ENCODE measurements around the gene ILKAP. TPM values are rescaled to one million over a fixed set of nuclear protein-coding genes. Genes with fewer than 3 reads are reported as not detected.

Gene ILKAP
- total RNA-seq, 2 donors from 2014 or later = 22.8 to 44.8 TPM

- DNase-seq (no peak), ATAC-seq (no peak)
- WGBS, 2 donors = 81 to 92% methylated on average over 10 to 11 of the region's 11 CpGs
- Histone ChIP-seq H3K9me3 (no peaks in the 10 kb centered on the region), H3K4me1 (peaks cover 43% of the 10 kb centered on the region), H3K4me3 (no peak overlapping the region), H3K27me3 (no peaks in the 10 kb centered on the region), H3K27ac (no peak overlapping the region), H3K36me3 (replicated peaks in 1 of 2; ENCODE audit: insufficient read depth in 1 of 2, low read depth in 2 of 2) (no peaks in the 10 kb centered on the region)
- no peak for TF ChIP-seq CTCF (IDR thresholded peaks at IDR 0.05)
- TF ChIP-seq POLR2A (IDR thresholded peaks at IDR 0.05) = no peak
- intact Hi-C loops (cut with DNase I) = no loop called here
Measured at GRCh38 chr2:238237431-238238135, 34.1 kb upstream of the ILKAP start.

GRCh38 chr2:238236571-238236970, 33.1 kb upstream of the ILKAP start:
- H3K27me3 ChIP-seq = no peaks in the 10 kb centered on the region
- ATAC-seq (no peak), DNase-seq (no peak)
- intact Hi-C loops (cut with DNase I) = no loop called here
- no peak for TF ChIP-seq CTCF (IDR thresholded peaks at IDR 0.05)
- no peak for TF ChIP-seq POLR2A (IDR thresholded peaks at IDR 0.05)
- H3K4me1 ChIP-seq = peaks cover 37% of the 10 kb centered on the region
- WGBS, 2 donors = 58 to 89% methylated on average over 3 to 4 of the region's 4 CpGs
- H3K9me3 ChIP-seq = no peaks in the 10 kb centered on the region
- no peaks in the 10 kb centered on the region for H3K36me3 ChIP-seq (replicated peaks in 1 of 2; ENCODE audit: insufficient read depth in 1 of 2, low read depth in 2 of 2)
- no peak overlapping the region for H3K4me3 ChIP-seq
- H3K27ac ChIP-seq = no peak overlapping the region

GRCh38 chr2:238235856-238236255, 32.4 kb upstream of the ILKAP start:
- Histone ChIP-seq H3K36me3 (replicated peaks in 1 of 2; ENCODE audit: insufficient read depth in 1 of 2, low read depth in 2 of 2) (no peaks in the 10 kb centered on the region), H3K4me1 (peaks cover 36% of the 10 kb centered on the region), H3K27me3 (no peaks in the 10 kb centered on the region), H3K9me3 (no peaks in the 10 kb centered on the region), H3K4me3 (no peak overlapping the region), H3K27ac (no peak overlapping the region)
- ATAC-seq (no peak), DNase-seq (no peak)
- 72 to 80% methylated on average over 7 of the region's 7 CpGs for WGBS, 2 donors
- TF ChIP-seq CTCF (IDR thresholded peaks at IDR 0.05) (no peak), POLR2A (IDR thresholded peaks at IDR 0.05) (no peak)
- intact Hi-C loops (cut with DNase I) = no loop called here

GRCh38 chr2:238235331-238235732, 31.8 kb upstream of the ILKAP start:
- intact Hi-C loops (cut with DNase I) = no loop called here
- Histone ChIP-seq H3K9me3 (no peaks in the 10 kb centered on the region), H3K27ac (no peak overlapping the region), H3K4me1 (peaks cover 37% of the 10 kb centered on the region), H3K36me3 (replicated peaks in 1 of 2; ENCODE audit: insufficient read depth in 1 of 2, low read depth in 2 of 2) (no peaks in the 10 kb centered on the region), H3K4me3 (no peak overlapping the region), H3K27me3 (no peaks in the 10 kb centered on the region)
- TF ChIP-seq POLR2A (IDR thresholded peaks at IDR 0.05) (no peak), CTCF (IDR thresholded peaks at IDR 0.05) (no peak)
- DNase-seq = no peak
- 54 to 68% methylated on average over 11 of the region's 11 CpGs for WGBS, 2 donors
- no peak for ATAC-seq

GRCh38 chr2:238233625-238234024, 30.1 kb upstream of the ILKAP start:
- Histone ChIP-seq H3K36me3 (replicated peaks in 1 of 2; ENCODE audit: insufficient read depth in 1 of 2, low read depth in 2 of 2) (no peaks in the 10 kb centered on the region), H3K27me3 (no peaks in the 10 kb centered on the region), H3K27ac (no peak overlapping the region), H3K4me1 (peaks cover 44% of the 10 kb centered on the region), H3K4me3 (no peak overlapping the region), H3K9me3 (no peaks in the 10 kb centered on the region)
- intact Hi-C loops (cut with DNase I) = no loop called here
- DNase-seq (no peak), ATAC-seq (no peak)
- 71 to 74% methylated on average over 12 of the region's 12 CpGs for WGBS, 2 donors
- TF ChIP-seq POLR2A (IDR thresholded peaks at IDR 0.05) (no peak), CTCF (IDR thresholded peaks at IDR 0.05) (no peak)
